Measurements from ENCODE around the gene AIF1. TPM values are rescaled to one million over a fixed set of nuclear protein-coding genes. Genes with fewer than 3 reads are reported as not detected.
A peak's percentile ranks its signal among the peaks of the same experiment; 100 is the strongest.

The AIF1 gene
- total and polyA plus RNA-seq, 2 donors from 2014 or later: 44.1 to 121 TPM

DNA sequence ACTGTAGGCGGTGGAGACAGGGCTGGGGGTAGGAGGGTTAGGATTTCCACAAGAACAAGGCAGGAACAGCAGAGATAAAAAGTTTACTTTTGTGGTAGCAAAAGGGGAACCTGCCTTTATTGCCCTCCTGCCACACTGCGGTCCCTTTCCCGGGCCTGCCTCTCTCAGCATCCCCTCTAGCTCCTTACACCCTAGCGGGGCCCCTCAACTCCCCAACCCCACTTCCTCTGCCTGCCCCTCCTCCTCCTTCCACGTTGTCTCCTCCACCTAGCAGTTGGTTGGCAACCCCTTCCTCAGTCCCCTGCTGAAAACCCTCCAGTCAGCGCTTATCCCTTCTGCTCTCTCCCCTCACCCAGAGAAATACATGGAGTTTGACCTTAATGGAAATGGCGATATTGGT, 714 bp downstream of the AIF1 start:
- Histone ChIP-seq H3K9ac (ENCODE audit: low read length in 3 of 3) (peak overlapping the region in 1 of 3 donors; percentile 12), H3K4me3 (ENCODE audit: low read length in 3 of 3) (no peak overlapping the region), H3K4me1 (ENCODE audit: control insufficient read depth in 2 of 3, insufficient read depth in 2 of 3, low read depth in 1 of 3, low read length in 3 of 3) (peaks cover 0 to 3% (median 0%) of the 10 kb centered on the region in 3 donors), H3K36me3 (ENCODE audit: control insufficient read depth in 2 of 3, insufficient read depth in 3 of 3, low read length in 3 of 3) (no peaks in the 10 kb centered on the region), H3K27me3 (ENCODE audit: control insufficient read depth, insufficient read depth, low read length) (no peaks in the 10 kb centered on the region), H3K9me3 (ENCODE audit: control insufficient read depth in 2 of 3, insufficient read depth in 1 of 3, low read length in 3 of 3) (no peaks in the 10 kb centered on the region), H3K27ac (ENCODE audit: low read depth in 2 of 2, low read length in 2 of 2) (no peak overlapping the region)
- DNase-seq (peak in 1 of 5 donors; percentile 25), FAIRE-seq (no peak)
- intact Hi-C loops (cut with DNase I): no loop called here
- TF ChIP-seq, protein P1, sequence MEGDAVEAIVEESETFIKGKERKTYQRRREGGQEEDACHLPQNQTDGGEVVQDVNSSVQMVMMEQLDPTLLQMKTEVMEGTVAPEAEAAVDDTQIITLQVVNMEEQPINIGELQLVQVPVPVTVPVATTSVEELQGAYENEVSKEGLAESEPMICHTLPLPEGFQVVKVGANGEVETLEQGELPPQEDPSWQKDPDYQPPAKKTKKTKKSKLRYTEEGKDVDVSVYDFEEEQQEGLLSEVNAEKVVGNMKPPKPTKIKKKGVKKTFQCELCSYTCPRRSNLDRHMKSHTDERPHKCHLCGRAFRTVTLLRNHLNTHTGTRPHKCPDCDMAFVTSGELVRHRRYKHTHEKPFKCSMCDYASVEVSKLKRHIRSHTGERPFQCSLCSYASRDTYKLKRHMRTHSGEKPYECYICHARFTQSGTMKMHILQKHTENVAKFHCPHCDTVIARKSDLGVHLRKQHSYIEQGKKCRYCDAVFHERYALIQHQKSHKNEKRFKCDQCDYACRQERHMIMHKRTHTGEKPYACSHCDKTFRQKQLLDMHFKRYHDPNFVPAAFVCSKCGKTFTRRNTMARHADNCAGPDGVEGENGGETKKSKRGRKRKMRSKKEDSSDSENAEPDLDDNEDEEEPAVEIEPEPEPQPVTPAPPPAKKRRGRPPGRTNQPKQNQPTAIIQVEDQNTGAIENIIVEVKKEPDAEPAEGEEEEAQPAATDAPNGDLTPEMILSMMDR (IDR thresholded peaks at IDR 0.05; ENCODE audit: borderline replicate concordance, extremely low read depth, insufficient read depth): no peak

DNA sequence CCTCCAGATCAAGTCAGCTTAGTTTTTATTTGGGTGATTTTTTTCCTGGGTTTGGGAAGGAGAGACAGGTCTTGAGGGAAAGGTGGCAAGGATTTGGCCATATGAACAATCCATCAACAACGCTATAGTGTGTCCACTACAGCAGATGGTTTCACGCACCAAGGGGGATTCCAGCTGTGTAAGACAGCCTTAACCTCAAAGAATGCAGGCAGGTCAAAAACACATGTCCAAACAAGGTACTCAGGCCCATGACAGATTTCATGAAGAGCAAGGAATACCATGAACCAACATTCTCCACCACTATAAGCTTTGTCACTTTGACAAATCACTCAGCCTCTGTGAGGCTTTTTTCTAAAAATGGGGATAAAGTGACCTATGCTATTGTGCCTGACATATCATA, 2.0 kb downstream of the AIF1 start:
- TF ChIP-seq, protein P1 (IDR thresholded peaks at IDR 0.05; ENCODE audit: borderline replicate concordance, extremely low read depth, insufficient read depth): no peak
- intact Hi-C loops (cut with DNase I): no loop called here

GRCh38 chr6:31619805-31620585, 5.0 kb downstream of the AIF1 start:
- intact Hi-C loops (cut with DNase I): no loop called here
- peak overlapping the region; percentile 62 to 86 (median 68) for H3K9ac ChIP-seq (ENCODE audit: low read length in 3 of 3)
- H3K9me3 ChIP-seq (ENCODE audit: control insufficient read depth in 2 of 3, insufficient read depth in 1 of 3, low read length in 3 of 3): no peaks in the 10 kb centered on the region
- TF ChIP-seq, protein P1 (IDR thresholded peaks at IDR 0.05; ENCODE audit: borderline replicate concordance, extremely low read depth, insufficient read depth): no peak
- peak overlapping the region; percentile 95 to 99 for H3K27ac ChIP-seq (ENCODE audit: low read depth in 2 of 2, low read length in 2 of 2)
- FAIRE-seq: peak; percentile 98
- peak overlapping the region; percentile 76 to 83 (median 76) for H3K4me3 ChIP-seq (ENCODE audit: low read length in 3 of 3)
- peaks cover 6 to 16% (median 14%) of the 10 kb centered on the region in 3 donors for H3K36me3 ChIP-seq (ENCODE audit: control insufficient read depth in 2 of 3, insufficient read depth in 3 of 3, low read length in 3 of 3)
- peak; percentile 99 to 100 (median 100) for DNase-seq
- H3K4me1 ChIP-seq (ENCODE audit: control insufficient read depth in 2 of 3, insufficient read depth in 2 of 3, low read depth in 1 of 3, low read length in 3 of 3): peaks cover 0 to 13% (median 4%) of the 10 kb centered on the region in 3 donors
- H3K27me3 ChIP-seq (ENCODE audit: control insufficient read depth, insufficient read depth, low read length): no peaks in the 10 kb centered on the region

More for the DNA sequence above, 2.0 kb downstream of the AIF1 start:
- no peak overlapping the region for H3K9ac ChIP-seq (ENCODE audit: low read length in 3 of 3)
- FAIRE-seq: no peak
- no peak overlapping the region for H3K27ac ChIP-seq (ENCODE audit: low read depth in 2 of 2, low read length in 2 of 2)
- DNase-seq: no peak
- H3K27me3 ChIP-seq (ENCODE audit: control insufficient read depth, insufficient read depth, low read length): no peaks in the 10 kb centered on the region
- no peak overlapping the region for H3K4me3 ChIP-seq (ENCODE audit: low read length in 3 of 3)
- no peaks in the 10 kb centered on the region for H3K36me3 ChIP-seq (ENCODE audit: control insufficient read depth in 2 of 3, insufficient read depth in 3 of 3, low read length in 3 of 3)
- peaks cover 0 to 6% (median 0%) of the 10 kb centered on the region in 3 donors for H3K4me1 ChIP-seq (ENCODE audit: control insufficient read depth in 2 of 3, insufficient read depth in 2 of 3, low read depth in 1 of 3, low read length in 3 of 3)
- H3K9me3 ChIP-seq (ENCODE audit: control insufficient read depth in 2 of 3, insufficient read depth in 1 of 3, low read length in 3 of 3): no peaks in the 10 kb centered on the region

Data from kidney (tissue), 14 donors.